GM12878 (cell line): ENCODE data around the gene ZNF526. TPM values are rescaled to one million over a fixed set of nuclear protein-coding genes. Genes with fewer than 3 reads are reported as not detected.

ENCODE experiments used
- ATAC-seq: fragments of 200-7000 bp; cut with Tn5 transposase; 3 replicates; pipeline ENCODE4 v1.9.1; 2020; ENCODE audit warnings: mild to moderate bottlenecking, moderate library complexity
- BruUV-seq: library from RNA; stranded (reverse); fragments of 400-500 nt; replicated peaks from 2 replicates; lab custom pipeline; 2021; lab: Mats Ljungman, UMichigan
- CTCF ChIA-PET: fragments of 300-600 bp; sonication (Branson Sonifier 250); formaldehyde crosslinking; extraction: SDS; loops from one replicate; lab custom pipeline; 2021; ENCODE audit warnings: inconsistent platforms; lab: Yijun Ruan, JAX
- POLR2A ChIA-PET: fragments of 350-600 bp; formaldehyde crosslinking; extraction: SDS; loops from one replicate; lab custom pipeline; 2021; ENCODE audit warnings: inconsistent platforms; lab: Charles Lee
- RAD21 ChIA-PET: fragments of 300-600 bp; sonication (Branson Sonifier 250); formaldehyde crosslinking; loops from one replicate; lab custom pipeline; 2023; ENCODE audit warnings: antibody characterized with exemption; ENCODE audit not compliant: unreplicated experiment; lab: Charles Lee
- SMC1A ChIA-PET: fragments of 300-600 bp; sonication (Branson Sonifier 250); formaldehyde crosslinking; loops from one replicate; lab custom pipeline; 2023; ENCODE audit not compliant: unreplicated experiment, uncharacterized antibody; lab: Charles Lee
- DNase-seq: peaks from one replicate; pipeline ENCODE4 v3.0.0-alpha.2; 2011; ENCODE audit warnings: low read depth, low spot score
- FAIRE-seq: peaks from 3 replicates; lab custom pipeline; 2011; peaks lifted over from hg19 to GRCh38; lab: Jason Lieb, UNC
- H2AFZ ChIP-seq: 2 replicates; pipeline ENCODE4 v1.6.0; 2011; ENCODE audit warnings: low read depth, low read length, control low read depth; ENCODE audit not compliant: control insufficient read depth
- H3K27ac ChIP-seq: 2 replicates; pipeline ENCODE4 v1.5.1; 2011; ENCODE audit warnings: control low read depth; ENCODE audit not compliant: control insufficient read depth, insufficient read depth
- H3K27me3 ChIP-seq, 2 experiments: replicated peaks in 1 of 2; 2 replicates each; pipeline versions ENCODE4 v1.6.0 to v1.6.1; 2011; ENCODE audit warnings: low read length in 1 of 2; ENCODE audit not compliant: control insufficient read depth in 2 of 2, insufficient read depth in 2 of 2
- H3K36me3 ChIP-seq, 2 experiments: 2 replicates each; pipeline ENCODE4 v1.5.1; 2011; ENCODE audit warnings: low read length in 1 of 2; ENCODE audit not compliant: control insufficient read depth in 2 of 2, insufficient read depth in 2 of 2
- H3K4me1 ChIP-seq: 2 replicates; pipeline ENCODE4 v1.6.1; 2011; ENCODE audit warnings: mild to moderate bottlenecking, low read length, moderate library complexity, mixed read lengths; ENCODE audit not compliant: control insufficient read depth, insufficient read depth
- H3K4me2 ChIP-seq: 2 replicates; pipeline ENCODE4 v1.6.0; 2011; ENCODE audit warnings: control low read depth; ENCODE audit not compliant: control insufficient read depth, insufficient read depth
- H3K4me3 ChIP-seq: fragments of 200-600 bp; sonication (generic); 2 replicates; pipeline ENCODE4 v1.5.1; 2016
- H3K79me2 ChIP-seq: 2 replicates; pipeline ENCODE4 v1.6.0; 2011; ENCODE audit warnings: low read length; ENCODE audit not compliant: control insufficient read depth, insufficient read depth
- H3K9ac ChIP-seq: 2 replicates; pipeline ENCODE4 v1.8.0; 2011; ENCODE audit warnings: low read length, control low read depth, mixed read lengths; ENCODE audit not compliant: control insufficient read depth, insufficient read depth
- H3K9me3 ChIP-seq: replicated peaks from 3 replicates; pipeline ENCODE4 v1.5.1; 2011; ENCODE audit warnings: mild to moderate bottlenecking, low read length; ENCODE audit not compliant: control insufficient read depth, insufficient read depth
- H4K20me1 ChIP-seq: 2 replicates; pipeline ENCODE4 v1.6.0; 2011; ENCODE audit not compliant: control insufficient read depth, insufficient read depth
- ATF2 ChIP-seq: IDR thresholded peaks from 2 replicates; pipeline ENCODE4 v1.6.1; 2012; ENCODE audit warnings: low read length, inconsistent platforms
- BRCA1 ChIP-seq: IDR thresholded peaks from 2 replicates; pipeline ENCODE4 v1.6.1; 2011; ENCODE audit warnings: low read depth, low read length, improper control_type of control experiment
- PKNOX1 ChIP-seq: fragments of 450-650 bp; IDR thresholded peaks from 2 replicates; pipeline ENCODE4 v1.6.1; 2016; ENCODE audit warnings: mild to moderate bottlenecking
- REST ChIP-seq: IDR thresholded peaks from 2 replicates; pipeline ENCODE4 v1.6.1; 2012; ENCODE audit warnings: mild to moderate bottlenecking, low read depth, low read length
- TAF1 ChIP-seq: IDR thresholded peaks from 2 replicates; pipeline ENCODE4 v1.6.1; 2011; ENCODE audit warnings: mild to moderate bottlenecking, low read depth, low read length, borderline replicate concordance
- WGBS: methylation state at CpG from one replicate; pipeline ENCODE4 v1.1.6; 2016; ENCODE audit warnings: low lambda C conversion rate; ENCODE audit not compliant: insufficient replicate concordance, insufficient coverage; ENCODE audit errors: missing lambda C conversion rate; 5-methylcytosine and 5-hydroxymethylcytosine counted together
- in situ Hi-C: fragments of 300-500 bp; cut with MboI; formaldehyde crosslinking; loops from 9 replicates; pipeline ENCODE4 v1.14.3; 2018; ENCODE audit warnings: mixed read lengths
- intact Hi-C: fragments of 100-400 bp; cut with micrococcal nuclease; formaldehyde crosslinking; loops from one replicate; pipeline ENCODE4 v1.14.2; 2022; ENCODE audit not compliant: unreplicated experiment
- polyA plus RNA-seq, 11 experiments: library from polyadenylated mRNA; depleted of rRNA in 4 of 11; unstranded in 6 of 11; stranded (reverse) in 5 of 11; fragments of >200 nt; fragmentation: Nextera tagmentation in 4 of 11; fragmentation: Illumina TruSeq in 1 of 11; extraction: Ambion mirVana in 4 of 11; extraction: Trizol in 1 of 11; gene quantifications; 1 replicate in 1 of 11; 2 replicates in 10 of 11; pipeline versions ENCODE4 v1.2.1 to v1.2.3, GENCODE V29; 2011 to 2016; ENCODE audit warnings: inconsistent platforms in 2 of 11, missing spikeins in 2 of 11, low read depth in 1 of 11
- total RNA-seq, 4 experiments: library from RNA; depleted of rRNA in 3 of 4; stranded (reverse); fragments of >200 nt in 3 of 4; fragmentation: Illumina TruSeq in 1 of 4; extraction: Trizol in 1 of 4; gene quantifications; 2 replicates each; pipeline versions ENCODE4 v1.2.1 to v1.2.3, GENCODE V29; 2013 to 2021

ZNF526 gene
- total and polyA plus RNA-seq, 10 of the 15 experiments (the other 5 are each of a cell fraction or from before 2014, with no cell fraction given): 1.8 to 18.3 (median 5.5) TPM

- Histone ChIP-seq H3K9ac (no peak overlapping the region), H3K27ac (no peak overlapping the region), H3K4me2 (no peak overlapping the region), H4K20me1 (no peaks in the 10 kb centered on the region; the same call in 1 of the 2 replicates), H3K27me3 (no peaks in the 10 kb centered on the region), H3K4me1 (no peaks in the 10 kb centered on the region), H3K4me3 (no peak overlapping the region), H3K9me3 (no peaks in the 10 kb centered on the region), H2AFZ (no peak overlapping the region), H3K79me2 (no peaks in the 10 kb centered on the region), H3K36me3 (peaks cover 30 to 36% of the 10 kb centered on the region in 2 experiments; a peak in 3 of 4 replicates)
- ChIA-PET SMC1A (interaction anchor here (0.7 kb wide), 1 partner anchor 14 kb away, joined by 4 read pairs; no protein-coding TSS in a partner anchor), RAD21 (interaction anchor here (1.4 to 2.3 kb wide), 2 partner anchors 10 to 63 kb away, joined by 3 to 5 read pairs; no protein-coding TSS in a partner anchor), CTCF (interaction anchor here (1.0 to 1.8 kb wide), 4 partner anchors 9 to 200 kb away, joined by 3 to 6 read pairs (median 4); partner anchors contain the start of gene GSK3A), POLR2A (no interaction called here)
- no peak for ATAC-seq
- no peak for DNase-seq
- BruUV-seq: no TSS peak
- in situ Hi-C loops: no loop called here
- no peak for FAIRE-seq
- intact Hi-C loops: no loop called here
- TF ChIP-seq ATF2: no peak
- no peak for TF ChIP-seq BRCA1
- no peak for TF ChIP-seq TAF1
- TF ChIP-seq PKNOX1: no peak
- TF ChIP-seq REST: no peak
- 76% methylated on average over 6 of the region's 7 CpGs for WGBS
Observed at GRCh38 chr19:42233106-42233505, 13.0 kb downstream of the ZNF526 start.
